ENCODE measurements around the gene RGS16. TPM values are rescaled to one million over a fixed set of nuclear protein-coding genes. Genes with fewer than 3 reads are reported as not detected.

The RGS16 gene
- under 1 TPM; 0.21 to 0.50 (median 0.48) TPM for polyA plus RNA-seq

DNA sequence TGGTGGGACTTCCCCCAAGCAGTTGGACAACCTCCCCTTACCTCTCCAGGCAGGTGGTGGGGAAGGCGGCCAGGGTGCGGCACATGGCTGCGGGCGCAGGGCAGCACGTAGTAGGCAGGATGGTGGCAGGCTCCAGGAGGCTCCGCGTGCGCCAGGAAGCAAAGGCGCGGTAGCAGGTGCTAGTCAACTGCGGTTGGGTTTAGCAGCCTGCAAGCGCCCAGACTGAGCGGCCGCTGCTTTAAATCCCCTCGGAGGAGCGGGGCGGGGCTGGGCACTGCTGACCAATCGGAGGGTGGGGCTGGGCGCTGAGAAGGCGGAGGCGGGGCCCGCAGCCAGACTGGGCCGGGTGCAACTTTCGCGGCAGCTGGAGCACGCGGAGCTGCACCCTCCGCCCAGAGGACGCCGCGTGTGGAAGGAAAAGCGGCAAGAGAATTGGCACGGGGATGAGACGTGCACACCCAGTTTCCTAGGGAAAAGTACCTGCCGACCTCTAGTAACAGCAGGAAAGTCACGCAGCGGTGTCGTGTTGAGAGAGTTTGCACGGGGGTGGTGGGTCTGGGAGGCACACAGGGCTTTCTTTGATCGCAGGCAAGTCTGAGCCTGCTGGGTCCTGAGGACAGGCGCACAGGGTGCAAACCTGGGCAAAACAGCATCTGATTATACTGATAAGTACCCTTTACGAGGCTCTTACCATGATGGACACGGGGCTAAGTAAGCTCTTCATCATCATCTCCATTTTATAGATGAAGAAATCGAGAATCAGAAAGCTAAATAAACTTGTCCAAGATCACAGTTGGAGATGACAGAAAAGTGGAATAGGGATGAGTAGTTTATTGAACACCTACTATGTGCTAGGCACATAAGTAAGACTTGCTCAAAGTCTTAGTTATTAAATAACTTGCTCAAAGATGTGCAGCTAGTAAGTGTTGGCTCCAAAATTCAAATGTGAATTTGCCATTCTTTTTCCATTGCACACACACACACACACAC, at the start of gene RGS16:
Gene RGS16, minus strand, starts transcription at position 215 of the 990 bp plus-strand sequence. Its CDS starts 130 bp downstream, at position 85.
- Mint-ChIP-seq H3K27me3 (ENCODE audit: low read depth in 3 of 3) (peaks cover 14 to 24% (median 23%) of the 10 kb centered on the region in 3 donors), H3K36me3 (no peaks in the 10 kb centered on the region), H3K27ac (peak within 1 kb of the TSS in 4 of 6 donors; percentile 58 to 82 (median 74)), H3K4me3 (peak within 1 kb of the TSS; percentile 74 to 83 (median 80)), H3K9me3 (no peaks in the 10 kb centered on the region), H3K4me1 (peaks cover 14 to 19% of the 10 kb centered on the region in 2 donors)
- peak; percentile 86 to 87 (median 87) for DNase-seq

DNA sequence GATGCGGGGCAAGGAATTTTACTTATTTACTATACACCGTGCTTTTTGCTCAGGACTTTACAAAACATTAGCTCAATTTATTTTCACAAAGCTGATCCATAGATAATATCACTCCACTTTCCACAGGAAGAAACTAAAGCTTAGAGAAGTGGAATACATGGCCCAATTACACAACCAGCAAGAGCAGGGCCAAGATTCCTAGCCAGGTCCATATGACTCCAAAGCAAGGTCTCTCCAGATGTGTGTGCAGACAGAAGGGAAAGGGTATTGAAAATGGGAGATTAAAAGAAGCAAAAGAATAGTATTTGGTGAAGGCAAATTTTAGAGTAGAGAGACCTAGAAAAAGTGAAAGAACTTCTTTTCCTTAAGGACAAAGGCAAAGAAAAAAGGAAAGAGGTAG, 49.8 kb upstream of the RGS16 start:
- H3K9me3 Mint-ChIP-seq: no peaks in the 10 kb centered on the region
- H3K4me3 Mint-ChIP-seq: no peak overlapping the region
- H3K36me3 Mint-ChIP-seq: no peaks in the 10 kb centered on the region
- no peaks in the 10 kb centered on the region for H3K4me1 Mint-ChIP-seq
- peaks cover 3 to 4% (median 4%) of the 10 kb centered on the region in 3 donors for H3K27me3 Mint-ChIP-seq (ENCODE audit: low read depth in 3 of 3)
- H3K27ac Mint-ChIP-seq: no peak overlapping the region
- DNase-seq: no peak

- DNase-seq: no peak
- Mint-ChIP-seq H3K9me3 (no peaks in the 10 kb centered on the region), H3K36me3 (no peaks in the 10 kb centered on the region), H3K4me1 (no peaks in the 10 kb centered on the region), H3K27me3 (ENCODE audit: low read depth in 3 of 3) (peaks cover 3 to 9% (median 4%) of the 10 kb centered on the region in 3 donors), H3K4me3 (no peak overlapping the region), H3K27ac (no peak overlapping the region)
These were observed 48.7 kb upstream of the RGS16 start for GRCh38 chr1:182652933-182653332.

DNA sequence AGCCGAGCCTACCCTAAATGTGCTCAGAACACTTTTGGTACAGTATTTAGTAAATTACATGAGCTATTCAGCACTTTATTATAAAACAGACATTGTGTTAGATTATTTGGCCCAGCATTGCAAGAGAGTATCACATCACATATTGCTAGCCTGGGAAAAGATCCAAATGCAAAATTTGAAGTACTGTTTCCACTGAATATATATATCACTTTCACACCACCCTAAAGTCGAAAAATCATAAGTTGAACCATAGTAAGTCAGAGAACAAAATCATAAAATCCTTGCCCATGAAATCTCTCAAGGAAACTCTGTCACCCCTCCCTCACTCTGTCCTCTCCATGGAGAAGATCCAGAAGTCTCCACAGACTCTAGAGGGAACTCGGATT, 47.1 kb upstream of the RGS16 start:
- no peaks in the 10 kb centered on the region for H3K9me3 Mint-ChIP-seq
- peaks cover 0 to 11% (median 4%) of the 10 kb centered on the region in 3 donors for H3K27me3 Mint-ChIP-seq (ENCODE audit: low read depth in 3 of 3)
- no peaks in the 10 kb centered on the region for H3K4me1 Mint-ChIP-seq
- no peak overlapping the region for H3K27ac Mint-ChIP-seq
- no peaks in the 10 kb centered on the region for H3K36me3 Mint-ChIP-seq
- no peak for DNase-seq
- no peak overlapping the region for H3K4me3 Mint-ChIP-seq

DNA sequence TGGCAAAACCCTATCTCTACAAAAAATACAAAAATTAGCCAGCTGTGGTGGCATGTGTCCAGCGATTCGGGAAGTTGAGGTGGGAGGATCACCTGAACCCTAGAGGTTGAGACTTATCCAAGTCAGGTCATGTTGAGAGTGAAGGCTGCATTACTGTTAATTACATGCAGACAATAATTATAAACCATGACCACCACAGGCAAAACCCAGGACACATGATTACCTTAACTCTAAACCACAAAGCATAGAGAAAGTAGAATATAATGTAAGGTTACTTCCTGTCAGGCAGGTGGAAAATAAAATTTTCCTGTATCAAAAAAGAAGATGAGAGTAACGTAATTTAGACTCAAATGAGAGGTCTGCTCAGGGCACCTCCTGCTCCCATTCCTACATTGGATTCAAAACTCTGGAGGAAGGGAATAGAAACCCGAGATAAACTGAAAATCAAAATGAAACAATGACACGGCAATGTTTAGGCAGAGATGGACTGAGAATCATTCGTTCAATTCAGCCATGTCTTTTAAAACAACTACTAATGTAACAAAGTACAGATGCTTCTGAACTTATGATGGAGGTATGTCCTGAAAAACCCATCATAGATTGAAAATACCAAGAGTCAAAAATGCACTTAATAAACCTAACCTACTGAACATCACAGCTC, 46.6 kb upstream of the RGS16 start:
- Mint-ChIP-seq H3K4me1 (no peaks in the 10 kb centered on the region), H3K9me3 (no peaks in the 10 kb centered on the region), H3K27me3 (ENCODE audit: low read depth in 3 of 3) (peaks cover 0 to 14% (median 1%) of the 10 kb centered on the region in 3 donors), H3K4me3 (no peak overlapping the region), H3K27ac (no peak overlapping the region), H3K36me3 (no peaks in the 10 kb centered on the region)
- DNase-seq: no peak

DNA sequence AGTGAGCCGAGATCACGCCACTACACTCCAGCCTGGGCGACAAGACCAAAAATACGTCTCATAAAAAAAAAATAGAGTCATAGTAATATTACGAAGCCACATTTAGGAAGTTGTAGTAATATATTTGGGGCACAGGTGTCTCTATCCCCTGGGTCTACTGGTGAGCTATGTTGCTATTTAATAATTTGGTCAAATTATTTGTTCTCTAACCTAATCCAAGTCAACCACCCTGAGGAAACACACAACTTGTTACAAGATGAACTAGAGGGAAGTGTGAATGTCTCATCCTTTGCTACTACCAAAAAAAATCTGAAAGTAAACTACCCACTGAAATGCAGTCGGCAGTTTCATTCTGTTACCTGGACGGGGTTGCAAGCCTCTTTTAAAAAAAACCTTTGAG, 44.9 kb upstream of the RGS16 start:
- Mint-ChIP-seq H3K27me3 (ENCODE audit: low read depth in 3 of 3) (peaks cover 0 to 14% (median 2%) of the 10 kb centered on the region in 3 donors), H3K4me3 (no peak overlapping the region), H3K9me3 (no peaks in the 10 kb centered on the region), H3K4me1 (peaks cover 4 to 7% of the 10 kb centered on the region in 2 donors), H3K36me3 (peaks cover 0 to 3% (median 2%) of the 10 kb centered on the region in 3 donors), H3K27ac (no peak overlapping the region)
- no peak for DNase-seq

DNA sequence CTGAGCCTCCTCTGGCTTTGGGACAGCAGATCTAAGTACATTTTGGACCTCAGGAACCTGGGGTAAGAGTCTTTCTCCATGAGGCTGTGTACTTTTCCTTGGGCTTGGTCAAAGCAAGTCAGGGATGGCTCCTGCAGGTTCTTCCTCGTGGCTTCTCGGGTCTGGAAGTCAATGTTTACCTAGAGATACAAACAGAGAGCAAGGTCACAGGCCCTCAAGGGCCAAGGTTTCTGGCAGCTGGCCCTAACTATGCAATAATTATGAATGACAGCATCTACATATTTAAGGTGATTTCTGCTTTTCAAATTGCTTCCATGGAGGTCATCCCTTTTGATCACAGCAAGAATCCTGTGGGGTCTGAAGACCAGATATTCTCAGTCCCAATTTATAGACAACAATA, 42.5 kb upstream of the RGS16 start:
- Mint-ChIP-seq H3K4me1 (peaks cover 4 to 7% of the 10 kb centered on the region in 2 donors), H3K4me3 (no peak overlapping the region), H3K9me3 (no peaks in the 10 kb centered on the region), H3K27ac (no peak overlapping the region), H3K27me3 (ENCODE audit: low read depth in 3 of 3) (peaks cover 0 to 14% (median 5%) of the 10 kb centered on the region in 3 donors), H3K36me3 (peaks cover 0 to 3% (median 2%) of the 10 kb centered on the region in 3 donors)
- no peak for DNase-seq

- H3K27ac Mint-ChIP-seq: no peak overlapping the region
- no peak overlapping the region for H3K4me3 Mint-ChIP-seq
- H3K4me1 Mint-ChIP-seq: peaks cover 4 to 7% of the 10 kb centered on the region in 2 donors
- H3K36me3 Mint-ChIP-seq: peaks cover 0 to 3% (median 2%) of the 10 kb centered on the region in 3 donors
- peaks cover 0 to 14% (median 5%) of the 10 kb centered on the region in 3 donors for H3K27me3 Mint-ChIP-seq (ENCODE audit: low read depth in 3 of 3)
- no peaks in the 10 kb centered on the region for H3K9me3 Mint-ChIP-seq
- no peak for DNase-seq
These were observed 40.7 kb upstream of the RGS16 start for GRCh38 chr1:182644886-182645285.

DNA sequence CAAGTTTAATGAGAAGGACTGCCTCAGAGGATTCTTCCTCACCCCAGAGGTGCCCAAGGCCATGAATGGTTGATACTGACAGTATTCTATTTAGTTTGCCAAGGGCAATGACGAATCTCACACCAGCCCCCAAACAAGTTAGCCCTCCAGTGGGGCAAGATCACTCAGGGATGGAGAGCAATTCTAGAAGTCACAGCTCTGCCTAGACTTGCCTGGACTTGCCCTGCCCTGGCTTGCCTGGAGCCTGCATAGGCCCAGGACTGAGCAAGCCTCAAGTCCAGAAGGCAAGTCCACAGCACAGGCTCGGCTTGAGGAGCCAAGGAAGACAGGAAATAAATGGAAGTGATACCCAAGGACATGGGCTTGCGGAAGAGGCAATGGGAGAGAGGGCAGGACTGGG, 39.5 kb upstream of the RGS16 start:
- peaks cover 0 to 3% (median 2%) of the 10 kb centered on the region in 3 donors for H3K36me3 Mint-ChIP-seq

DNA sequence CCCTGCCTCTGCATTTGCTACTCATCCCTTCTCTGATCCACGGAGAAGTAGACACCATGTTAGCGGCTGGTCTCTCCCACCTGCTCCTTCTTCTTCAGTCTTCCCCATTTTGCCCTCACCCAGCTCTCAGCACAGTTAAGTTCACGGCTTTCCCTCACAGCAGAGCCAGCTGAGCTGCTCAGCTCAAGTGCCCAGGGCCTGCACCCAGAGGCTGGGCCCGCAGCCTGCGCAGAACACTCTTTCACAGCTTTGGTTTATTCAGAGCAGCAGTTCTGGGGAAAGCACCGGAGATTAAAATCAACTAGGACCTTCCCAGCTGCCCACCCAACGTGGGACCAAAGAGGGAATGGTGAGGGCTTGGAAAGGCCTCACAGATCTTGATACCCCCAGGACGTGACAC, 38.3 kb upstream of the RGS16 start:
- Mint-ChIP-seq H3K27me3 (ENCODE audit: low read depth in 3 of 3) (peaks cover 5 to 10% (median 10%) of the 10 kb centered on the region in 3 donors), H3K4me3 (no peak overlapping the region), H3K4me1 (peaks cover 4 to 7% of the 10 kb centered on the region in 2 donors), H3K36me3 (peaks cover 0 to 3% (median 2%) of the 10 kb centered on the region in 3 donors), H3K9me3 (no peaks in the 10 kb centered on the region), H3K27ac (no peak overlapping the region)
- DNase-seq: no peak

More for the DNA sequence above, 39.5 kb upstream of the RGS16 start:
- no peak for DNase-seq
- no peaks in the 10 kb centered on the region for H3K9me3 Mint-ChIP-seq
- peaks cover 4 to 14% (median 5%) of the 10 kb centered on the region in 3 donors for H3K27me3 Mint-ChIP-seq (ENCODE audit: low read depth in 3 of 3)
- H3K4me3 Mint-ChIP-seq: no peak overlapping the region
- peaks cover 4 to 7% of the 10 kb centered on the region in 2 donors for H3K4me1 Mint-ChIP-seq
- no peak overlapping the region for H3K27ac Mint-ChIP-seq

DNA sequence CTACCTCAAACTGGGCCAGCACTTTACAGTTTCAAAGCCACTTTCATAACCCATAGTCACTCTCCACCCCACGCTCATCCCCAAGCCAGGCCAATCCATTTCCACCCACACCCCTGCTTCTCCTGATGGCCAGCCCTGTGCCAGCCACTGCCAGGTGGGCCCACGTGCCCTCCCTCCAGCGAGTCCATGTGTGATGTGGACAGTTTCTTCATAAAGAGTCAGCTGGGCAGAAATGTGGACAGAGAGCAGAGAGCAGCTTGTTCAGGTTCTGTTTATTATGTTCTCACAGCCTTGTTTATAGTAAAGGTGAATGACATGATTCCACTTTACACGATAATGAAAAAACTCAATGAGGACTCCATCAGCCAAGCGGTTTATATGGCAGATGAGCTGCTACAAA, 37.4 kb upstream of the RGS16 start:
- Mint-ChIP-seq H3K4me1 (peaks cover 4 to 7% of the 10 kb centered on the region in 2 donors), H3K27ac (no peak overlapping the region), H3K9me3 (no peaks in the 10 kb centered on the region), H3K4me3 (no peak overlapping the region), H3K36me3 (peaks cover 0 to 3% (median 2%) of the 10 kb centered on the region in 3 donors), H3K27me3 (ENCODE audit: low read depth in 3 of 3) (peaks cover 5 to 11% (median 8%) of the 10 kb centered on the region in 3 donors)
- no peak for DNase-seq

- Mint-ChIP-seq H3K9me3 (no peaks in the 10 kb centered on the region), H3K27me3 (ENCODE audit: low read depth in 3 of 3) (peaks cover 3 to 16% (median 5%) of the 10 kb centered on the region in 3 donors), H3K4me1 (peaks cover 1 to 2% of the 10 kb centered on the region in 2 donors), H3K36me3 (no peaks in the 10 kb centered on the region), H3K27ac (no peak overlapping the region), H3K4me3 (no peak overlapping the region)
- no peak for DNase-seq
These were observed 35.1 kb upstream of the RGS16 start for GRCh38 chr1:182639330-182639729.

GRCh38 chr1:182637769-182638168, 33.6 kb upstream of the RGS16 start:
- Mint-ChIP-seq H3K9me3 (no peaks in the 10 kb centered on the region), H3K36me3 (no peaks in the 10 kb centered on the region), H3K27ac (no peak overlapping the region), H3K4me3 (no peak overlapping the region), H3K27me3 (ENCODE audit: low read depth in 3 of 3) (peaks cover 7 to 16% (median 10%) of the 10 kb centered on the region in 3 donors), H3K4me1 (peaks cover 0 to under 1% of the 10 kb centered on the region in 2 donors)
- no peak for DNase-seq

DNA sequence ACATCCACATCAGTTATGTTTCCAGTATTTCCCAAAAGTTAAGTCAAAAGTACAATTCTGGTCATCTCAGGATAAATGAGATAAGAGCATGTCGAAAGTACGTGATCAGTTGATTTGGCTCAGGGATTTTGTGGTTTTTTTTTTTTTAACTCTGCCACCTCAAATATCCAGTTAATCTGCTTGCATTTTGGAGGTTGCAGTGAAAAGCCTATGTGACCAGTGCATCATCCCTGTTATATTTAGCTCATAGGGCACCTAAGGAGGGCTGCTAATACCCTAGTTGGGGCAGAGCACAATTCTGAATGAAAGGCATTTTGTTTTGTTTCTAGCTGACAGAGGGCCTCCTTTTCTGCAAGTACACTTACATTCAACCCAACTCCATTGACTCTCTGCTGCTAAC, 31.7 kb upstream of the RGS16 start:
- Mint-ChIP-seq H3K4me3 (no peak overlapping the region), H3K27me3 (ENCODE audit: low read depth in 3 of 3) (peaks cover 11 to 23% (median 13%) of the 10 kb centered on the region in 3 donors), H3K4me1 (peaks cover 6 to 15% of the 10 kb centered on the region in 2 donors), H3K36me3 (no peaks in the 10 kb centered on the region), H3K9me3 (no peaks in the 10 kb centered on the region), H3K27ac (no peak overlapping the region)
- DNase-seq: no peak

Data from immature natural killer cell (primary cell).